GM21717 (cell line): ENCODE results near the gene PER1.

ENCODE experiments used
- ATAC-seq: cut with Tn5 transposase; IDR thresholded peaks from one replicate; pipeline ENCODE4 v1.9.1; 2021; ENCODE audit warnings: mild to moderate bottlenecking, moderate library complexity; ENCODE audit not compliant: unreplicated experiment

The PER1 gene

DNA sequence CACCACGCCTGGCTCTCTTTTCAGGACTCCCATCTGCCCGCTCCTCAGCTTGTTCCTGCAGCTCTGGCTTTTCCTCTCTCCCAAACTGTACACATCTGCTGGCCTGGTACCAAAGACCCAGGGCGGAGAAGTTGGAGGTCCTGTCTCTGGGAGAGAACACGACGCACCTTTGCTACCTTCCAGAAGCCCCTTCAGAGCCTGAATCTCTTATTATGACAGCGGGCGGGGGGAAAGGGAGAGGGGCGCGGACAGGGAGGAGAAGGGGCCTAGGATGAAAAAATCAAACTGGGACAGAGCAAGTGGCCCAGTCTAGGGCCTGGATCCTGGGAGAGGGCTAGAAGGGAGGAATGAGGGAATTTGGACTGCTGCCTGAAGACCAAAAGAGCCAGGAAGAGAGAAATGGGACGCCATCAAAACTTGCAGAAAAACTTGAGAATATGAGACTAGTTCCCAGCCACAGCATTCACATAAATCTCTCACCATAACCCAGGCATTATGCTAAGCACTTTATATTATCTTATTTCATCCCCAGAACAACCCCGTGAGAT lies 2.5 kb upstream of the PER1 start:
- no peak for ATAC-seq

DNA sequence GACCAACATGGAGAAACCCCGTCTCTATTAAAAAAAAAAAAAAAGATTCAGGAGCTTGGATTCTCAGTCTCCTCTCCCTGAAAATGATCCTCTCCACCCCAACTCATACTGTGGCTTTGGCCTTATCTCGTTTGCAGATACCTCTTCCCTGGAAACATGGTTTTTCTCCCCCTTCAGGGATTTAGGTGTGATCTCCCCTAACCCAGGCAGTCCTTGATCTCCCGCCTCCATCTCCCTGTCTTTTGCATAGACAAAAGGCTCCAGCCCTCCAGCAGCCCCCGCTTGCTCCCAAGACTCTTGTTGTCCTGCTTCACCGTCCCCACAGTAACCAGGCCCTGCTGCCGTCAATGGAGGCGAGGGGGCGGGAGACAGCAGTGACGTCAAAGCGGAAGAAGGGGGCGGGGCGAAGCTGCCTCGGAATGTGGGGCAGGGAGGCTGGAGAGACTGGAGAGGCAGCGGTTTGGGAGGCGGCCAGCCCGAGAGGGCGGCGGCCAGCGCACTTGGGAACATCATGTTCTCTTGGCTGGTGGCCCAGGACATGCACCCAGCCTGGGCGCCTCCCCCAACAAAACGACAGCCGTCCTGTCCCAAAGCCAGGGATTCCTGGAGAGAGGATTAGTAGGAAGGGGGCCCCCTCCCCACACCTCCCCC lies 1.9 kb upstream of the PER1 start:
- no peak for ATAC-seq

DNA sequence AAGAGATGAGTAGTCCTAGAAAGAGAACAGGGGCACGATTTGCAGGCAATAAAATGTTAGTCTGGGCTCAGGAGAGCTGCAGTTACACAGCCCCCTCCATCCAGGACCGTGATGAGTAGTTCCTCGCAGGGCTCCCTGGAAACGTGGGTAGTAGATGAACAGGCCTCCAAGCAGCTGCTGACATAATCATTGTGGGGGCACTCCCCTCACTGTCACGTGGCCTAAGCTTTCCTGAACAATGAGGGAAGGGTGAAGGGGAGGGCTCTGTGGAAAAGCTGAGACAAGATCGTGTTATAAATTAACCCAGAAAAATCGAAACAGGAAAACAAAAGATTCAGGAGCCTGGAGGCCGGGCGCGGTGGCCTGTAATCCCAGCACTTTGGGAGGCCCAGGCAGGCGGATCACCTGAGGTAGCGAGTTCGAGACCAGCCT lies 1.3 kb upstream of the PER1 start:
- ATAC-seq: no peak

DNA sequence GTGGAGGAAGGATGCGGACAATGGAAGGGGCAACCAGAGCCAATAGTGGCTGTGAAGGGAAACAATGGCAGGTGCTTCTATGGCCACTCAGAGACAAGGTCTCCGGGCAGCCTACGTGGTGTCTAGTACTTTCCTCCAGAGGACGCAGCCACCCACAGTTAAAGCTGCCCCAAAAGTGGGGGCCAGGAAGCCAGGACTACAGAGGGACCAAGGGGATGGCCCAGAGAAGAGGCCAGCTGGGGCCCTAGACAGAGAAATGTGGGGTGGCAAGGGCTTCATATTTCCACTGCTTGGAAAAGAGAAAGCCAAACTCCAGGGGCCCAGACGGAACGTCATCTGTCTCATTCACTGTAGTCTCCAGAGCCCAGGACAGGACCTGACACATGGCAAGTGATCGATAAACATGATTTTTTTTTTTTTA lies 837 bp upstream of the PER1 start:
- no peak for ATAC-seq

DNA sequence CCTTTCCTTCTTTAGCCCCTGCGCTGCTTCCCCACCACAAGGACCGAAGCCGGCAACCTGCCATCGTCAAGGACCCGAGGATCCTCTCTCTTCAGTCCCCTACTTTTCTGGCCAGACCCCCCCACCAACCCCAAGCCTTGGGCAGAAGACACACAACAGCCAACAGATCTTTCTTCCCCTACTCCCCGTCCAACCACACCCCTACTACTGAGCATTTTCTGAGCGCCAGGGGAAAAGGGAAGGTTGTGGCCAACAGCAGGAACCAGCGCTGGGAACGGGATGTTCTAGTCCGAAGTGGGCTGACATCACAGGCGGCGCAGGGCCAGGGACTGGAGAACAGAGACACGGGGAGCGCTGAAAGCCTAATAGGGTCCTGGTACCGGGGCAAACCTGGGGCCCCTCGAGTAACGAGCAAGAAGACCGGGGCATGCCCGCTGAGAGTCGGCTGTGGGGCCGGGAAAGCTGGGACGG lies 528 bp downstream of the PER1 start:
- ATAC-seq: no peak

DNA sequence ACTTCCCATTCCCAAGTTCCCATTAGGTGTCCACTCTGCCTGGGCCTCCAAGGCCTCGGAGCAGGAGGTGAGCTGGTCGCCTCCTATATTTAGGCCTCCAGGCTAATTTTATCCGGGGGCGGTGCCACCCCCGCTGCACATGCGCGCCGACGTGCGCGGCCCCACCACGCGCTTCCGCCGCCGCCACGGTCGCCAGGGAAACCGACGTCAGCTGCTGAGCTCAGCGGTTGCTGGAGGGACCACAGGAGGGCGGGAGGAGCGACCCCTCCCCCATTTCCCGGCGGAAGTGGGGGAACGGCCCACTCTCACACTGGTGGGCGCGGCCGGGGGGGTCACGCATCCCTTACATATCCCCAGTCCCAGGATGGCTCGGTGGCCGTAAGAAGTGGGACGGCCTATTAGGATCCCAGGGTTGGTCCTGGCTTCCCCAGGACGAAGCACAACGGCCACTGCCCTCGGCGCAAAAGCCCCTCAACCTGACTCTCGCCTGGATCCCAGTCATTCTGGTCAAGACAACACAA lies 1.0 kb downstream of the PER1 start:
- peak; percentile 39 for ATAC-seq

DNA sequence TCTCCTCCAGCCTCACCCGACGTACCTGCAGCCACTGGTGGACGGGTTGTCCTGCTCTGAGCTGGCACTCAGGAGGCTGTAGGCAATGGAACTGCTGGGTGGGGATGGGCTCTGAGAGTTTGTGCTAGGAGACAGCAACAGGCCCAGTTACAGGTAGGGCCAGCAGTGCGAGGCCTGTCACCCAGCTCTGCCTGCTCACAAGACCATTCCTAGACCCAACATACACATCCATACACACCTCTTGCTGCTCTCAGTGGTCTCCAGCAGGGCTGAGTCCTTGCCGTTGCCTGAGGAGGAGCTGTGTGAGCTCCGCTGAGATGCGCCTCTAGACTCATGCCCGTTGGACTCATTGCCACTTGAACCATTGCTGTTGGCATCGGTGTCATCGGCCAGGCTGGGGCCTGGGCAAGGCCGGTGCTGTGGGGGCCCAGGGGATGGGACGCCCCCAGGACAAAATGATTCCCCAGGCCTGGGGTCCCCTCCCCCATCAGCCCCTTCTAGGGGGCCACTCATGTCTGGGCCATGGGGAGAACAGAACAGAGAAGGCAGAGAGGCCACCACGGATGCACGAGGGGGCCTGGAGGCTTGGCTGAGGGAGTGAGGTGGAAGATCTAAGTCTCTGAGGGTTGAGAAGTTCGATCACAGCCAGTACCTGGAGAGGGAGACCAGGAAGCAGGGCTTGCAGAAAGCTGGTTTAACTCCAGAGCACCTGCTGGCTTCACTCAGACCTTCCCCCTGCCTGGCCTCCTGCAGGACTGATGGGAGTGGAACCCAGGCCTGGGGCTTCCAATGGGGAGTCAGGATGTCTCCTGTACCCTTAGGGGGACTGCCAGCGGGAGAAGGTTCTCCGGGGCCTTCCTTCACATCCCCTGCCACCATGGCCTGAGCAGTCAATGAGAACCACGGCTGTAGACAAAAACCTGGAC lies 1.7 kb downstream of the PER1 start:
- no peak for ATAC-seq

DNA sequence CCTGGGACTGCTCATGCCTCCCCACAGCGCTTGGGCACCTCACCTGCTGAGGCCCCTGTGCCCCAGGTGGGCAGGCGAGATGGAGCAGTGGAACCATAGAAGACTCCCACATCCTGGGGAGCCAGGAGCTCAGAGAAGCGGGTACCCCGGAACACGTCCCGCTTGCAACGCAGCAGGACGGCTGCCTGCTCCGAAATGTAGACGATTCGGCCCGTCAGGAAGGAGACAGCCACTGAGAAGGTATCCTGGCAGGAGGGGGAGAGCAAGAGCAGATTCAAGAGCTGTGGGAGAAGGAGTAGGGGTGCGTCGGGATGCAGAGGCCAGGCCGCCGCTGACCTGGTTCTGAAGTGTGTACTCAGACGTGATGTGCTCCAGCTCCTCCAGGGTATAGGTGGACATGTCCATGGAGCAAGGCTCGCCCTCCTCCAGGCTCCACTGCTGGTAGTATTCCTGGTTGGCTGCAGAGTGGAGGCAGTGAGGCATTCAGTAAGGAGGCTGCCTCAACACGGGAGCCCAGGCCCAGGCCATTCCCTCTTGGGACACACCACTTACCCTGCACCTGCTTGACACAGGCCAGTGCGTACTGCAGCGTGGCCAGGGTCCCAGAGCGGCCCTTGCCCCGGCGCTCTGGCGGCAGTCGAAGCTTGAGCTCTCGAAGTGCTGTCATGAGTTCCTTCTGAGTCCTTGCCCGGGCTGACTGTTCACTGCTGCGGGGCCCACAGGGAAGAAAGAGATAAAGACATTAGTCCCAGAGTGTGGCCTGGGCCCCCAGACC lies 2.6 kb downstream of the PER1 start:
- ATAC-seq: no peak

DNA sequence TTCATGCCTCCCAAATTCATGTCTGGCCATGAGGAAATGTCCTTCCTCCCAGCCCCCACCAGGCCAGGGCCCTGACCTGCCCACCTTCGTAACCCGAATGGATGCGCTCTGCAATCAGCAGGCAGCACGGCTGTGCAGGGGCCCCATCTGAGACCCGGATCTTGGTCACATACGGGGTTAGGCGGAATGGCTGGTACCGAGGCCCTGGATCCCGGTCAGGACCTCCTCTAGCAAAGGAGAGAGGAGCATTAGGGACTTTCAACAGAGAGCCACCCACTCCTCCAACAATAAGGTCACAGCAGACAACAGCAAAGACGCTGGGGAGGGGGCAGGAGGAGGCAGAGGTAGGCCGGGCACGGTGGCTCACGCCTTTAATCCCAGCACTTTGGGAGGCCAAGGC lies 3.6 kb downstream of the PER1 start:
- ATAC-seq: no peak

DNA sequence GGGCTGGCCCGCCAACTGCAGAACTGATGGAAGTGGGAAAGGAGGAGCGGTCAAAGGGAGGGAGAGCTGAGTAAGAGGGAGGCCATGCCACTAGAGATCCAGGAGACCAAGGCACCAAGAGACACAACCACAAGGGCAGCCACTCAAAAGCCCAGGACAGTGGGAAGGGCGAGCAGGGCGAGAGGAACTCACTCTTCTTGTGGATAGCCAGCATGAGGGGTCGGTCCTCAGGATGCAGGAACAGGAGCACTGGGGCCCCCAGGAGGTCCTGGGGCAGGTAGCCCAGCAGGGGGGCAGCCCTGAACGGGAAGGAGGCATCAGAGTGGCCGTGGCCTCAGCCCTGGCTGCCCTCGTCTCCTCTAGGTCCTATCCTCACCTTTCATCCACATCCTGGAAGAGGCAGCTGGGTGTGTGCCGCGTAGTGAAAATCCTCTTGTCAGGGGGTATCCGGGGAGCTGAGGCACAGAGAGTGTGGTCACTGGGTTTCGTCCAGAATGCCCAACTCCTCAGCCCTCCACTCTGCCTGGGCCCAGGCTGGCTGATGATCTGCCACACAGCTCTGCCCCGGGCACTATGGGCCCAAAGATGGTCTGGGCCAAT lies 4.3 kb downstream of the PER1 start:
- ATAC-seq: no peak

DNA sequence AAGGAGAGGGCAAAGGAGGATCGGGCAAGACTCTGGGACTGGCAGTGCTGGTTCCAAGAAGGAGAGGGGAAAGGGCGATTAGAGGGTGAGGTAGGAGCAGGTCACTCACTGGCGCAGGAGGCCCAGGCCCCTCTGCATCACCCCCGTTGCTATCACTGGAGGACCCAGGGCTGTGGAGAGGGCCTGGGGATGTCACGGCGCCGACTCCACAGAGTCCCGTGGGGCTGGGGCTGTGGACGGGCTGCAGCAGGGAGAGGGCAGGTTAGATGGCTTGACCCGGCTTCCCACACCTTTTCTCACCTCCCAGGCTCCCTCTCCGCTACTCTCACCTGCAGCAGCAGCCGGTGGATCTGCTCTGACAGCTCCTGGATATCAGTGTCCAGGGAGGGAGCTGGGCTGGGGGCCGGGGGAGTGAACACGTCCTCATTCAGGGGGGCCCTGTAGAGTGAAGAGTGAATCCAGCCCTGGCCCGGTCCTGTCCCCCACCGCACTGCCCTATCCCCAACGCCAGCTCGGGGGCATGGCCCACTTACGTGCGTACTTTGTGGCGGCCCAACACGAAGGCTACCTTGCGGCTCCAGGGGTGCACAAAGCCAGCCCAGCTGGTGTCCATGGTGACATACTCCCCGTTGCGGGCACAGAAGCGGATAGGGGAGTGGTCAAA lies 4.9 kb downstream of the PER1 start:
- no peak for ATAC-seq

DNA sequence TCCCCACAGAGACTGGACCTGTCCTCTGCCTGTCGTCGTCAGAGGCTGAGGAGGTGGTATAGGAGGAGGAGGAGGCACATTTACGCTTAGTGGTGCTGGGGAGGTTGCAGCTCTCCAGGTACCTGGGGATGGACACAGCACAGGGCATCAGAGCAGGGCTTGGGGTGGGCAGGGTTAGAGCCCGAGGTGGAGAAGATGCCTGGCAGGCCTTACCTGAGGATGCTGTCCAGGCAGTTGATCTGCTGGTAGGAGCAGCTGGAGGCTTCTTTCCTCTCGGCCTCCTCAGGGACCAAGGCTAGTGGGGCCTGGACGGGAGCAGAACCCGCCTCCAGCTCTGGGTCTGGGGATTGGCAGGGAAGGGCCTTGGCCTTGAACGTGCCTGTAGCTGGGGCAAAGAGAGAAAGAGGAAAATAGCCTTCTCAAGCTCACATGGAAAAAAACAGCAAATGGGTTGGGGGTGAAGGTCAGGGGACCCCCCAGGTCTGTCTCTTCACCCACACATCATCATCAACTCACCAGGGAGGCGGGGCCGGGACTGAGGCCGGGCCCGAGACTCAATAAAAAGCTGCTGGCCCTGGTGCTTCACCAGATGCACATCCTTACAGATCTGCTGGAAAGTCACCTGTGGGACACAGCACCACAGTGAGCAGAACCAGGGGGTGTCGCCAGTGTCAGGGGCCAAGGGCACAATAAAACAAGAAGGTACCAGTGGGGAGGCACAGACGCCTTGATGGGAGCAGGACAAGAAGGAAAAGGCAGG lies 5.6 kb downstream of the PER1 start:
- no peak for ATAC-seq

DNA sequence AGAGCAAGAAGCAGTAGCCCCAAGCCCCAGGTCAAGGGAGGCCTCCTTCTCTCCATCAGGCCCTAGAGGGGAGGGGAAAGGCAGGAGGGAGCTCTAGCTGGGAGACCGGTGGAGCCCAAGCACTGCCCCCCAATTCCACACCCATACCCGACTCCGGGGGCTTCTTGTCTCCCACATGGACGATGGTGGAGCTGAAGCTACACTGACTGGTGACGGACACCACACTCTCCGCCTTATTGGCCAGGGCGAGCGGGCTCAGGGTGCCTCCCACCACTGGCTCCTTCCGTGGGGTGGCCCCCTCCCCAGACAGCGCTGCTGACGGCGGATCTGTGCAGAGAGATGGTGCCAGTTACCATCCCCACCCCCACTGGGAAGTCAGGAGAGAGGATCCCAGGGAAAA lies 6.4 kb downstream of the PER1 start:
- ATAC-seq: no peak

DNA sequence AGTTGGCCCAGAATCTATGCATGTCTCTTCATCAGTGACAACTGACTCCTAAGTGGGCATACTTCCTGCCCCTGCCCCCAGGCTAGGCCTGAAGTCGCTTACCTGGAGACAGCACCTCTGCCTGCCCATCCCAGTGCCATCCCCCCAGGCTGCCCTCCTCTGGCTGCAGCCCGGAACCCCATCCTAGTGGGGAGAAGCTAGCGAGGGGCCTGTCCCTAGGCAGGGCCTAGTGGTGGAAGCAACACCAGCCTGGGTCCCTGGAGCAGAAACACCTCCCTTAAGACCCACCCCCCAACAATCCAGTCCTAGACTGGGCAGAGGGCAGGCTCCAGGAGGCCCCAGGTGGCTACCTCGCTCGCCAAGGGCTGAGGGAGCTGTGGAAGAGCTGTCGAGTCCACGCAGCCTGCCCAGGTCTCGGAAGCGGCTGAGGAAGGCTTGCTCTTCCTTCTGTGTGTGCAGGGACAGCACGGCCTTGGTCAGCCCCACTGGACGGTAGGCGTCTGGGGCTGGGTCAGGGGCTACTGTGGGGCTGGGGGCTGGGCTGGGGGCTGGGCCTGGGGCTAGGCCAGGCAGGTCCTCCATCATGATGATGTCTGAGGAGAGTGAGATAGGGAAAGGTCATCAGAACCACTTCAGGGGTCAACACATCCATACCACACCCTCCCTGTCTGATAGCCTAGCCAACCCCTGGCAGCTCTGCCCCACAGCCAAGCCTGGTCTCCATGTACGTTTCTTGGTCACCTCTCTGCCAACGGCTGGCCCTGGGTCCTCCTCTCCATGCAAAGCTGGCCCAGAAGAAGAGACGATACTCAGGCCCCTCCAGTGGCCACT lies 7.6 kb downstream of the PER1 start:
- no peak for ATAC-seq

DNA sequence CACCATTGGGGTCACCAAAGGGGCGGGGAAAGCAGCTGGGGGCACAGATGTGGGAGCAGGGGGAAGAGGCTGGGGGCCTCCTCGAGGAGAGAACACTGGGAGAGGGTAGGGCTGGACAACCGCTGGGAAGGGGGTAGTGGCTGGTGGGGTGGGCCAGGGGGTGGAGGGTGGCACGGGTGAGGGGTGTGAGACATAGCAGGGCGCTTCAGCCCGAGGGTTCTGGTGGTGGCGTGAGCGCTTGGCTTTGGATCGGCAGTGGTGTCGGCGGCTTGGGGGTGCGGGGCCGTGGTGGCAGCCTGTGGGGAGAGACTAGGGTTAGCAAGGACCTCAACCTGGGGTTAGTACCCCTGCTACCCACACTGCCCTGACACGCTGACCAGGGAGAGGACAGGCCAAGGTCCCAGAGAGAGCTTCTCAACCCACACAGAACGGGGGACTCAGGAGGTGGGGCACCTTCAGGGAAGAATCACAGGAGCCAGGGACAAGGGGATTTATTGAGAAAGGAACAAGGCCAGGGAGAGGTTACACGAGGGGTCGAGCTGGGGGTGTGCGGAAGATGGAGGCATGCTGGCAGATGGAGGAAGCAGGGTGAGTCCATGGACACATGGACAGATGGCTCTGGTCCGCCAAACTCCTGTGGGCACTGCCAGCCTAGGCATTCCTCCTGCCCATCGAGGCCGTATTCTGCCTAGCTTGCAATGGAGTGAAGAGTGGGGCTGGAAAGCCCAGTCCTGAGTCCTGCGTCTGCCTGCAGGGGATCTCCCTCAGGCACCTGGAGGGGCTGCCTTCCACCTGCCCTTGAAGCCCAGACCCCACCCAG lies 8.4 kb downstream of the PER1 start:
- ATAC-seq: no peak

DNA sequence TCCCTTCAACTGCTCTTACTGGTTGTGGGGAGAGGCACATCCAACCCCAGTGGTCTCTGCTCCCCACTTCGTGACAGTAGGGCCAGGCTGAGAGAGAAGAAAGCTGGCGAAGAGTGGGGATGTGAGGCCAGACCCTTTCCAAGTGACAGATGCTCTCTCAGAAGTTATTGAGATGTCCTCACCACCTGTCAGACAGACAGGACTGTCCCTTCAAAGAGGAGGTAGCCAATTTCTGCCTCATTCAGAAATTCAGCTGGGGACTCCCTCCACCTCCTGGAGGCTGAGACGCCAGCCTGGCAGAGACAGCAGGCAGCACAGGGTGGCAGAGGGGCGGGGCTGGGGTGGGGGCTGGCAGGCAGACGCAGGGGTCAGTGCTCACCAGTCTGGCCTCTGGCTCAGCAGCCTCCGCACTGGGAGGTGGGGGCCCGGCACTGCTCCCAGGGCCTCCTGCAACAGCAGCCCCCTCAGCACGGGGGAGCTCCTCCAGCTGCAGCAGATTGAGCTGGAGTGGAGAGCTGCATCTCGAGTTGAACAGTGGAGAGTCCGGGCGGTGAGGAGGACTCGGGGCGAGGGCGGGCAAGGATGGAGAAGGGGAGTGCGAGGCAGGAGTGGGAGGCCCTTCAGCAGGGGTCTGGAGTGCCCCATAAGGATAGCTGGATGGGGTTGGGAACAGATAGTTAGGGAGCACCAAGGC lies 9.2 kb downstream of the PER1 start:
- ATAC-seq: no peak
